IMR-90 (cell line): ENCODE data around the gene BBIP1. TPM values are rescaled to one million over a fixed set of nuclear protein-coding genes. Genes with fewer than 3 reads are reported as not detected.

Experiments used
- ATAC-seq: fragments of 200-7000 bp; cut with Tn5 transposase; 2 replicates; pipeline ENCODE4 v1.9.1; 2020; ENCODE audit warnings: low read depth, mild to moderate bottlenecking, moderate library complexity
- BruUV-seq: library from RNA; stranded (reverse); fragments of 400-500 nt; replicated peaks from 2 replicates; lab custom pipeline; 2021; lab: Mats Ljungman, UMichigan
- CTCF ChIA-PET: fragments of 300-600 bp; formaldehyde crosslinking; extraction: SDS; loops from one replicate; lab custom pipeline; 2021; ENCODE audit warnings: antibody characterized with exemption; lab: Yijun Ruan, JAX
- POLR2A ChIA-PET: fragments of 300-600 bp; sonication (Branson Sonifier 250); formaldehyde crosslinking; loops from one replicate; lab custom pipeline; 2022; ENCODE audit warnings: antibody characterized with exemption; ENCODE audit not compliant: unreplicated experiment; lab: Charles Lee
- DNase-seq: peaks from one replicate; pipeline ENCODE4 v3.0.0; 2013
- H2AFZ ChIP-seq: replicated peaks from 2 replicates; pipeline ENCODE3; 2013; ENCODE audit warnings: low read length, mild to moderate bottlenecking; ENCODE audit not compliant: poor library complexity
- H2AK5ac ChIP-seq: 2 replicates; pipeline ENCODE4 v1.6.1; 2013; ENCODE audit warnings: low read depth, low read length, inconsistent platforms
- H2AK9ac ChIP-seq: replicated peaks from 2 replicates; pipeline ENCODE3; 2013; ENCODE audit warnings: mild to moderate bottlenecking, low read depth, low read length, moderate library complexity; ENCODE audit not compliant: poor library complexity
- H2BK120ac ChIP-seq: 2 replicates; pipeline ENCODE4 v1.6.1; 2013; ENCODE audit warnings: low read depth, low read length, inconsistent platforms
- H2BK15ac ChIP-seq: 3 replicates; pipeline ENCODE4 v1.6.1; 2013; ENCODE audit warnings: low read depth, low read length, inconsistent platforms
- H2BK20ac ChIP-seq: 2 replicates; pipeline ENCODE4 v1.6.1; 2013; ENCODE audit warnings: low read depth, mild to moderate bottlenecking, inconsistent platforms, low read length, moderate library complexity
- H2BK5ac ChIP-seq: 2 replicates; pipeline ENCODE4 v1.6.1; 2013; ENCODE audit warnings: mild to moderate bottlenecking, low read depth, low read length, inconsistent platforms; ENCODE audit not compliant: poor library complexity, severe bottlenecking
- H3K14ac ChIP-seq: replicated peaks from 2 replicates; pipeline ENCODE4 v1.6.1; 2013; ENCODE audit warnings: low read depth, low read length, inconsistent platforms
- H3K18ac ChIP-seq: 2 replicates; pipeline ENCODE4 v1.6.1; 2013; ENCODE audit warnings: low read depth, low read length, control low read depth
- H3K23ac ChIP-seq: 2 replicates; pipeline ENCODE4 v1.6.1; 2013; ENCODE audit warnings: low read depth, low read length, inconsistent platforms
- H3K27ac ChIP-seq: 2 replicates; pipeline ENCODE4 v1.5.1; 2013; ENCODE audit warnings: mild to moderate bottlenecking, control low read depth, low read length; ENCODE audit not compliant: insufficient read depth
- H3K27me3 ChIP-seq: 2 replicates; pipeline ENCODE4 v1.6.1; 2013; ENCODE audit warnings: low read length; ENCODE audit not compliant: control insufficient read depth, insufficient read depth
- H3K36me3 ChIP-seq: 2 replicates; pipeline ENCODE4 v1.6.1; 2013; ENCODE audit warnings: low read length, mixed read lengths; ENCODE audit not compliant: control insufficient read depth, insufficient read depth
- H3K4ac ChIP-seq: 2 replicates; pipeline ENCODE4 v1.6.1; 2013; ENCODE audit warnings: low read depth, low read length, inconsistent platforms
- H3K4me1 ChIP-seq: 2 replicates; pipeline ENCODE4 v1.6.1; 2013; ENCODE audit warnings: low read length, mixed read lengths; ENCODE audit not compliant: control insufficient read depth, insufficient read depth
- H3K4me2 ChIP-seq: 2 replicates; pipeline ENCODE4 v1.6.1; 2013; ENCODE audit warnings: low read depth, mild to moderate bottlenecking, control low read depth, low read length, moderate library complexity
- H3K4me3 ChIP-seq: 2 replicates; pipeline ENCODE4 v1.5.1; 2013; ENCODE audit warnings: low read depth, mild to moderate bottlenecking, control low read depth, low read length, moderate library complexity; ENCODE audit not compliant: insufficient read depth
- H3K56ac ChIP-seq: 2 replicates; pipeline ENCODE4 v1.6.1; 2013; ENCODE audit warnings: low read length, inconsistent platforms; ENCODE audit not compliant: insufficient read depth; ENCODE audit errors: extremely low read depth
- H3K79me1 ChIP-seq, 2 experiments: 2 replicates each; pipeline ENCODE4 v1.6.1; 2013; ENCODE audit warnings: low read length in 2 of 2, inconsistent platforms in 1 of 2, low read depth in 1 of 2
- H3K9ac ChIP-seq: 2 replicates; pipeline ENCODE4 v1.6.1; 2013; ENCODE audit warnings: low read depth, low read length, control low read depth
- H3K9me1 ChIP-seq: 2 replicates; pipeline ENCODE4 v1.6.1; 2013; ENCODE audit warnings: low read length, inconsistent platforms; ENCODE audit not compliant: insufficient read depth
- H3K9me3 ChIP-seq: 2 replicates; pipeline ENCODE4 v1.6.1; 2013; ENCODE audit warnings: low read length; ENCODE audit not compliant: control insufficient read depth, insufficient read depth
- H4K20me1 ChIP-seq: 2 replicates; pipeline ENCODE4 v1.6.1; 2013; ENCODE audit warnings: low read length, inconsistent platforms; ENCODE audit not compliant: insufficient read depth
- H4K5ac ChIP-seq: 2 replicates; pipeline ENCODE4 v1.6.1; 2013; ENCODE audit warnings: mild to moderate bottlenecking, low read depth, low read length, control low read depth
- H4K8ac ChIP-seq, 2 experiments: 2 replicates each; pipeline ENCODE4 v1.6.1; 2013; ENCODE audit warnings: low read depth in 2 of 2, low read length in 2 of 2, control low read depth in 1 of 2, inconsistent platforms in 1 of 2
- H4K91ac ChIP-seq: 2 replicates; pipeline ENCODE4 v1.6.1; 2013; ENCODE audit warnings: low read depth, low read length, inconsistent platforms; ENCODE audit not compliant: insufficient read depth
- FOS ChIP-seq: fragments of 150-350 bp; IDR thresholded peaks from 2 replicates; pipeline ENCODE4 v1.6.1; 2016; ENCODE audit warnings: low read depth, low read length
- RFX5 ChIP-seq: IDR thresholded peaks from 2 replicates; pipeline ENCODE4 v1.8.0; 2012; ENCODE audit warnings: low read depth, mild to moderate bottlenecking, low read length, moderate library complexity
- WGBS, 2 experiments: methylation state at CpG; one replicate each; pipeline versions ENCODE4 v1.1.5 to v1.1.7; 2013; ENCODE audit warnings: missing lambda C conversion rate in 2 of 2; ENCODE audit not compliant: insufficient read length in 1 of 2; ENCODE audit errors: extremely low coverage in 2 of 2; 5-methylcytosine and 5-hydroxymethylcytosine counted together
- dilution Hi-C: fragments of 300-500 bp; cut with HindIII; formaldehyde crosslinking; loops from one replicate; pipeline ENCODE4 v1.14.3; 2018; ENCODE audit warnings: low sequenced_read_pairs; ENCODE audit not compliant: unreplicated experiment
- in situ Hi-C: fragments of 300-500 bp; cut with MboI; formaldehyde crosslinking; loops from 3 replicates; pipeline ENCODE4 v1.14.3; 2019; ENCODE audit warnings: low sequenced_read_pairs, inconsistent platforms, mixed read lengths
- intact Hi-C: fragments of 100-400 bp; cut with micrococcal nuclease; formaldehyde crosslinking; loops from 2 replicates; pipeline ENCODE4 v1.10.0; 2022
- polyA plus RNA-seq, 3 experiments: library from polyadenylated mRNA; depleted of rRNA; stranded (reverse); fragments of >200 nt; gene quantifications; 2 replicates each; pipeline ENCODE4 v1.2.3, GENCODE V29; 2012; ENCODE audit warnings: low replicate concordance in 1 of 3
- total RNA-seq: library from RNA; depleted of rRNA; stranded (reverse); fragments of >200 nt; gene quantifications from 2 replicates; pipeline ENCODE4 v1.2.3, GENCODE V29; 2012

The BBIP1 gene
- total and polyA plus RNA-seq, 2 of the 4 experiments (the other 2 are of a cell fraction), result 17.4 to 19.9 TPM

GRCh38 chr10:110912374-110912773, 6.6 kb downstream of the BBIP1 start:
- Histone ChIP-seq H4K8ac (0 out of 4 replicates have a peak overlapping the region, but pooled peaks of 1 of the 2 experiments have one; percentile 22), H3K4me2 (peak overlapping the region; percentile 73; the same call in 1 of the 2 replicates), H3K79me1 (peaks cover 20 to 36% of the 10 kb centered on the region in 2 experiments), H3K56ac (no peak overlapping the region), H3K9ac (no peak overlapping the region), H2BK20ac (peak overlapping the region; percentile 38; the same call in 1 of the 2 replicates), H3K36me3 (no peaks in the 10 kb centered on the region; the same call in 1 of the 2 replicates), H3K23ac (no peak overlapping the region), H2BK120ac (peak overlapping the region; percentile 35; the same call in 1 of the 2 replicates), H3K4ac (0 out of 2 replicates have a peak overlapping the region, but pooled peaks have one; percentile 70), H3K27me3 (no peaks in the 10 kb centered on the region), H3K14ac (no peak overlapping the region), H4K20me1 (no peaks in the 10 kb centered on the region), H3K4me1 (peaks cover 21% of the 10 kb centered on the region), H2AFZ (no peak overlapping the region), H4K5ac (no peak overlapping the region), H3K4me3 (no peak overlapping the region), H2AK5ac (no peak overlapping the region), H3K9me3 (no peaks in the 10 kb centered on the region), H2BK15ac (no peak overlapping the region), H3K18ac (peak overlapping the region; percentile 61; the same call in 1 of the 2 replicates), H3K9me1 (peaks cover 5% of the 10 kb centered on the region), H3K27ac (peak overlapping the region; percentile 13; the same call in 1 of the 2 replicates), H4K91ac (no peak overlapping the region), H2AK9ac (no peak overlapping the region), H2BK5ac (peak overlapping the region; percentile 95)
- ATAC-seq (peak; percentile 73), DNase-seq (peak; percentile 80)
- dilution Hi-C loops (no loop called here), in situ Hi-C loops (no loop called here), intact Hi-C loops (loop anchor here (10.0 kb wide), 1 partner anchor 608 kb away; the partner anchor contains the start of gene SMNDC1)
- BruUV-seq, result no TSS peak
- WGBS, 2 experiments, result no CpG with 5 or more reads among the region's 3 CpGs
- ChIA-PET CTCF (interaction anchor here (0.8 kb wide), 1 partner anchor 19 kb away, joined by 3 read pairs; no protein-coding TSS in a partner anchor), POLR2A (no interaction called here)
- no peak for TF ChIP-seq RFX5
- 0 out of 2 replicates have a peak, but pooled peaks have one; percentile 29 for TF ChIP-seq FOS
